Thyroid gland (tissue), 4 donors: ENCODE data around the gene HSBP1. TPM values are rescaled to one million over a fixed set of nuclear protein-coding genes. Genes with fewer than 3 reads are reported as not detected.

Source experiments
- DNase-seq, 2 donors: peaks; one replicate each; pipeline ENCODE4 v3.0.0-alpha.2; 2019
- H3K27ac ChIP-seq, 3 donors: fragments of 200-600 bp; sonication (generic); 1 replicate in 2 of 3; 2 replicates in 1 of 3; pipeline ENCODE4 v1.5.1; 2016 to 2019; ENCODE audit warnings: mild to moderate bottlenecking in 1 of 3, moderate library complexity in 1 of 3
- H3K27me3 ChIP-seq: fragments of 200-600 bp; sonication (generic); one replicate; pipeline ENCODE4 v1.5.1; 2019
- H3K36me3 ChIP-seq, 2 donors: fragments of 200-600 bp; sonication (generic); one replicate each; pipeline ENCODE4 v1.5.1; 2016 to 2019
- H3K4me1 ChIP-seq, 2 donors: fragments of 200-600 bp; sonication (generic); one replicate each; pipeline ENCODE4 v1.5.1; 2017 to 2019
- H3K4me3 ChIP-seq, 3 donors: fragments of 200-600 bp; sonication (generic); replicated peaks in 1 of 3; 1 replicate in 2 of 3; 2 replicates in 1 of 3; pipeline ENCODE4 v1.5.1; 2016; ENCODE audit warnings: mild to moderate bottlenecking in 1 of 3
- H3K9me3 ChIP-seq: fragments of 200-600 bp; sonication (generic); one replicate; pipeline ENCODE4 v1.5.1; 2017
- POLR2A ChIP-seq, 2 donors: fragments of 450-650 bp; IDR thresholded peaks; one replicate each; pipeline ENCODE4 v1.6.1; 2017; ENCODE audit warnings: antibody characterized with exemption in 2 of 2, mild to moderate bottlenecking in 2 of 2, moderate library complexity in 1 of 2
- WGBS, 2 donors: methylation state at CpG; one replicate each; pipeline ENCODE4 v1.1.5; 2017; 5-methylcytosine and 5-hydroxymethylcytosine counted together
- intact Hi-C: fragments of 100-400 bp; cut with DNase I; formaldehyde crosslinking; loops from one replicate; pipeline ENCODE4 v1.15.1; 2023
- total RNA-seq, 4 donors: library from RNA; depleted of rRNA; stranded (reverse); fragments of >200 nt; gene quantifications; one replicate each; pipeline ENCODE4 v1.2.3, GENCODE V29; 2016
- TF ChIP-seq, protein P1 (sequence below), 6 experiments: fragments of 200-600 bp in 3 of 6; fragments of 450-650 bp in 3 of 6; sonication (generic) in 3 of 6; IDR thresholded peaks; one replicate each; pipeline ENCODE4 v1.5.1; 2016 to 2019; ENCODE audit warnings: antibody characterized with exemption in 6 of 6, mild to moderate bottlenecking in 2 of 6, inconsistent platforms in 1 of 6, moderate library complexity in 1 of 6

The HSBP1 gene
- total RNA-seq, 4 donors from 2014 or later: 17.7 to 50.7 (median 23.9) TPM

DNA sequence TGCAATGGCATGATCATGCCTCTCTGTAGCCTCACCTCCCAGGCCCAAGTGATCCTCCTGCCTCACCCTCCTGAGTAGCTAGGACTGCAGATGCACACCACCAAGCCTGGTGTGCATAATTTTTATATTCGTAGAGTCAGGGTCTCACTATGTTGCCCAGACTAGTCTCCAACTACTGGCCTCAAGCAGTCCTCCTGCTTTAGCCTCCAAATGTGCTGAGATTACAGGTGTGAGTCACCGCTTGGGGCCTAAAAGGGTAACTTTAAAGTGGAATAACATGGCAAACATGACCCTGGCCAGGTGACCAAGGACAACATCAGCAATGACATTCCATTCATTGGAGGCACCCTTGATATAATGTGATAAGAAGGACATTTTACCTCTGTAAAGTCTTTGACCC, 26.1 kb downstream of the HSBP1 start:
- Histone ChIP-seq H3K9me3 (no peaks in the 10 kb centered on the region), H3K4me3 (no peak overlapping the region), H3K27ac (no peak overlapping the region), H3K27me3 (no peaks in the 10 kb centered on the region), H3K4me1 (no peaks in the 10 kb centered on the region), H3K36me3 (no peaks in the 10 kb centered on the region)
- intact Hi-C loops: no loop called here
- TF ChIP-seq, protein P1, sequence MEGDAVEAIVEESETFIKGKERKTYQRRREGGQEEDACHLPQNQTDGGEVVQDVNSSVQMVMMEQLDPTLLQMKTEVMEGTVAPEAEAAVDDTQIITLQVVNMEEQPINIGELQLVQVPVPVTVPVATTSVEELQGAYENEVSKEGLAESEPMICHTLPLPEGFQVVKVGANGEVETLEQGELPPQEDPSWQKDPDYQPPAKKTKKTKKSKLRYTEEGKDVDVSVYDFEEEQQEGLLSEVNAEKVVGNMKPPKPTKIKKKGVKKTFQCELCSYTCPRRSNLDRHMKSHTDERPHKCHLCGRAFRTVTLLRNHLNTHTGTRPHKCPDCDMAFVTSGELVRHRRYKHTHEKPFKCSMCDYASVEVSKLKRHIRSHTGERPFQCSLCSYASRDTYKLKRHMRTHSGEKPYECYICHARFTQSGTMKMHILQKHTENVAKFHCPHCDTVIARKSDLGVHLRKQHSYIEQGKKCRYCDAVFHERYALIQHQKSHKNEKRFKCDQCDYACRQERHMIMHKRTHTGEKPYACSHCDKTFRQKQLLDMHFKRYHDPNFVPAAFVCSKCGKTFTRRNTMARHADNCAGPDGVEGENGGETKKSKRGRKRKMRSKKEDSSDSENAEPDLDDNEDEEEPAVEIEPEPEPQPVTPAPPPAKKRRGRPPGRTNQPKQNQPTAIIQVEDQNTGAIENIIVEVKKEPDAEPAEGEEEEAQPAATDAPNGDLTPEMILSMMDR (IDR thresholded peaks at IDR 0.05): no peak
- TF ChIP-seq POLR2A (IDR thresholded peaks at IDR 0.05): no peak
- 82 to 94% methylated on average over 2 of the region's 2 CpGs for WGBS, 2 donors
- no peak for DNase-seq

DNA sequence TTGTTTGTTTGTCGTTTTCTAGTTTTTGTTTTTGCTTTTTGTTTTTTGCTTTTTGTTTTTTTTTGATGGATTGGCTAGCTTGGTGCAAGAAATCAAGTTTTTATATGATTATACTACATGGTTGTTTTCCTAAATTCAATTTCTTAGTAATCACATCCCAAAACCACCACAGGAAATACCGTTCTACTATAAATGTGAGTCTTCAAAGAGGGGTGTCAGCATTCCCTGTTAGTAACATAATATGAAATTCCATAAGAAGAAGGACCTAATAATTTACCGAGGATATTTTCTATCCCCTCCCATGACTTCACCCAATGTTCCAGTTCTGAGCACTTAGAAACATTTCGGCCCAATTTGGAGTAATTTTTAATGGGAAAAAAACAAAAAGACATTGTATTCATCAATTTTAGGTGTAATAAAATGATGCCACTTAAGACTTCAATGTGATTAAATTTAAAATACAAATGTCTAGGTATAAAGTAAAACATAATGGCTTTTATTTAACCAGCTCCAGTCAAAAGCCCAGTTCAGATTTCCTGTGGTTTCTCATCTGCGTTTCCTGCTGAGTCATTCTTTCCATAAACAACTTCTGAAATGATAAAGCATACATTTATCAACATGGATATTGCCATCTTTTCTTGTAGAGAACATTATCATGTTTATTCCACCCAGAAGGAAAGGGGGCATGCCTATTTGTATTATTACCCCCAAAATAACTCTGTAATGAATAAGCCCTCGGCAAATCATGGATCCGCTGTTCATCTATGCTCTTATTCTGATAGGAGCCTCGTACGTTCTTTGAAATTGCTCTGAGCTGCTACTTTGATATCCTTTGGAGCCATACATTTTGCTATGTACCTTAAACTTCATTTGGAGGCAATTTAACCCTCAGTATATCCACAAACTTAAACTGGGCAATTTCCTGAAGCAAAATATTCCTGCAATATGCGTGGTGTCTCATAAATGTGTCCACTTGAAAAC, 28.1 kb downstream of the HSBP1 start:
- H3K4me1 ChIP-seq: no peaks in the 10 kb centered on the region
- DNase-seq: no peak
- H3K36me3 ChIP-seq: no peaks in the 10 kb centered on the region
- no peaks in the 10 kb centered on the region for H3K27me3 ChIP-seq
- WGBS, 2 donors: 76 to 84% methylated on average over 10 of the region's 10 CpGs
- H3K9me3 ChIP-seq: no peaks in the 10 kb centered on the region
- intact Hi-C loops: no loop called here
- TF ChIP-seq POLR2A (IDR thresholded peaks at IDR 0.05): no peak
- TF ChIP-seq, protein P1 (IDR thresholded peaks at IDR 0.05): no peak
- H3K27ac ChIP-seq: no peak overlapping the region
- H3K4me3 ChIP-seq: no peak overlapping the region

DNA sequence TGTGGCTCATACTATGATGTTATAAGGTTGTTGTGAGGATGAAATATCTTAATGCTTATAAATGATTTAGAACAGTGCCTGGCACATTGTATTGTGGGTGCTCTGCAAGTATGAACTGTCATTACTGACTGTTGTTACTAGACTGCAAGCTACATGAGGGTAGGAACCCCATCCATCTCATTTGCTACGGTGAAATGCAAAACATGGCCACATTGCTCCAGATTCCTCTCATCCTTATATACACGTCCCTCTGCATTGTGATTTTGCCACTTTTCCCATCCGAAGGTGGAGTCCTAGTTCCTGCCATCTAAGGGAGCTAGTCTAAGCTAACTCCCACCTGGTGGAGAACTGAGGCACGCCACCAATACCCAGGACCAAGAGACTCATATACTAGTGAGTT, 29.8 kb downstream of the HSBP1 start:
- Histone ChIP-seq H3K4me1 (no peaks in the 10 kb centered on the region), H3K4me3 (no peak overlapping the region), H3K27me3 (no peaks in the 10 kb centered on the region), H3K36me3 (no peaks in the 10 kb centered on the region), H3K9me3 (no peaks in the 10 kb centered on the region), H3K27ac (no peak overlapping the region)
- intact Hi-C loops: no loop called here
- TF ChIP-seq, protein P1 (IDR thresholded peaks at IDR 0.05): no peak
- DNase-seq: no peak
- 90 to 92% methylated on average over 4 of the region's 4 CpGs for WGBS, 2 donors

DNA sequence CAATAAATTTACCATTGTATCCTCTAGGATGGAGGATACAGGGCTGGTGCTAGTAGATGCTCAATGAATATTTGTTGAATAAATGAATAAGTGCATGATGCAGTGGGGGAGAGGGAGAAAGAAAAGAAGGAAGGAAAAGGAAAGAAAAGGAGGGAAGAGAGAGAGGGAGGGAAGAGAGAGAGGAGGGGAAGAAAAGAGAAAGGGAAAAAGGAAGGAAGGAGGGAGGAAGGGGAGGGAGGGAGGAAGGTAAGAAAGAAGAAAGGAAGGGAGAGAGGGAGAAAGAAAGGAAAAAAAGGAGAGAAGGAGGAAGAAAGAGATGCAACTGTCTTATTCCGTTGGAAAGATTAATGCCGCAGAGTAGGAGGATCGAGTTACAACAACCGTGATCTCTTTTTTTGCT, 30.4 kb downstream of the HSBP1 start:
- no peak for DNase-seq
- intact Hi-C loops: no loop called here
- Histone ChIP-seq H3K4me3 (no peak overlapping the region), H3K27me3 (no peaks in the 10 kb centered on the region), H3K36me3 (no peaks in the 10 kb centered on the region), H3K9me3 (no peaks in the 10 kb centered on the region), H3K27ac (no peak overlapping the region), H3K4me1 (no peaks in the 10 kb centered on the region)
- no peak for TF ChIP-seq POLR2A (IDR thresholded peaks at IDR 0.05)
- TF ChIP-seq, protein P1 (IDR thresholded peaks at IDR 0.05): no peak
- WGBS, 2 donors: 74 to 77% methylated on average over 4 of the region's 4 CpGs

DNA sequence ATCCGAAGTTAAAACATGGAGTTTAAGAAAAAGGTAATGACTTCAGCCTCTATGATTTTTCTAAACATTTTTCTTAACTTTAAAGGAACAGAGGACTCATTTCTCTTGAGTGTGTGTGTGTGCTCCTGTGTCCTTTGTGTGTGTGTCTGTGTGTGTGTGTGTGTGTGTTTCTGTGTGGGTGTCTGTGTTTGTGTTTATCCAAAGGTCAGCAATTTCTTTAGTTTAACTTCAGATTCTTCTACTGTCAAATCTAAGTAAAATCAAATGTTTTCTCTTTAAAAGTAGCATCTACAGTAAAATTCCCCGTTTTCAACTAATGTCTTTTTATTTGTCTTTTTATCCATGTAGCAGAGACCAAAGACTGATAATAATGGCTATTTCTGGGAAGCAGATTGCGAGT, 31.8 kb downstream of the HSBP1 start:
- 64 to 83% methylated on average over 3 of the region's 3 CpGs for WGBS, 2 donors
- Histone ChIP-seq H3K4me1 (no peaks in the 10 kb centered on the region), H3K36me3 (no peaks in the 10 kb centered on the region), H3K9me3 (no peaks in the 10 kb centered on the region), H3K4me3 (no peak overlapping the region), H3K27ac (no peak overlapping the region), H3K27me3 (no peaks in the 10 kb centered on the region)
- DNase-seq: no peak
- TF ChIP-seq, protein P1 (IDR thresholded peaks at IDR 0.05): no peak
- TF ChIP-seq POLR2A (IDR thresholded peaks at IDR 0.05): no peak
- intact Hi-C loops: no loop called here
